MM.1S (cell line): ENCODE measurements around the gene MATN3.

Source experiments
- DNase-seq: peaks from one replicate; pipeline ENCODE4 v3.0.0-alpha.2; 2015
- H2AFZ ChIP-seq: fragments of 300-600 bp; sonication (generic); 2 replicates; pipeline ENCODE4 v1.6.0; 2016; ENCODE audit warnings: antibody characterized with exemption, low read length
- H3F3A ChIP-seq: fragments of 300-600 bp; sonication (generic); 2 replicates; pipeline ENCODE4 v1.6.1; 2016; ENCODE audit warnings: mild to moderate bottlenecking, antibody characterized with exemption, low read length, moderate library complexity, mixed read lengths; ENCODE audit not compliant: insufficient read depth
- H3K27ac ChIP-seq: fragments of 300-600 bp; sonication (generic); 2 replicates; pipeline ENCODE4 v1.5.1; 2016; ENCODE audit warnings: mild to moderate bottlenecking, low read length
- H3K27me3 ChIP-seq: fragments of 300-600 bp; sonication (generic); replicated peaks from 2 replicates; pipeline ENCODE4 v1.6.0; 2016; ENCODE audit warnings: low read length; ENCODE audit not compliant: insufficient read depth
- H3K36me3 ChIP-seq: fragments of 300-600 bp; sonication (generic); replicated peaks from 2 replicates; pipeline ENCODE4 v1.6.1; 2016; ENCODE audit warnings: mild to moderate bottlenecking, low read length, mixed read lengths; ENCODE audit not compliant: insufficient read depth
- H3K4me1 ChIP-seq: fragments of 300-600 bp; sonication (generic); 2 replicates; pipeline ENCODE4 v1.6.1; 2016; ENCODE audit warnings: low read length, mixed read lengths
- H3K4me2 ChIP-seq: fragments of 300-600 bp; sonication (generic); 2 replicates; pipeline ENCODE4 v1.6.0; 2016; ENCODE audit warnings: low read depth, low read length
- H3K4me3 ChIP-seq: fragments of 300-600 bp; sonication (generic); 2 replicates; pipeline ENCODE4 v1.5.1; 2016; ENCODE audit warnings: low read length, mixed read lengths
- H3K79me2 ChIP-seq: fragments of 300-600 bp; sonication (generic); 2 replicates; pipeline ENCODE4 v1.6.1; 2016; ENCODE audit warnings: mixed run types, low read length, mixed read lengths
- H3K9ac ChIP-seq: fragments of 300-600 bp; sonication (generic); 2 replicates; pipeline ENCODE4 v1.6.1; 2016; ENCODE audit warnings: low read length, mixed read lengths
- H3K9me2 ChIP-seq: fragments of 300-600 bp; sonication (generic); replicated peaks from 2 replicates; pipeline ENCODE4 v1.6.1; 2016; ENCODE audit warnings: mild to moderate bottlenecking, low read length, mixed read lengths; ENCODE audit not compliant: insufficient read depth
- H3K9me3 ChIP-seq: fragments of 300-600 bp; sonication (generic); replicated peaks from 2 replicates; pipeline ENCODE4 v1.6.1; 2016; ENCODE audit warnings: mild to moderate bottlenecking, low read length, mixed read lengths; ENCODE audit not compliant: insufficient read depth
- H4K20me1 ChIP-seq: fragments of 300-600 bp; sonication (generic); 2 replicates; pipeline ENCODE4 v1.6.1; 2016; ENCODE audit warnings: mild to moderate bottlenecking, low read length, moderate library complexity, mixed read lengths; ENCODE audit not compliant: insufficient read depth
- EZH2 ChIP-seq: fragments of 300-600 bp; sonication (generic); optimal IDR thresholded peaks from 2 replicates; pipeline ENCODE3; 2017; ENCODE audit warnings: low read depth, mild to moderate bottlenecking, antibody characterized with exemption, low read length, mixed read lengths
- EZH2phosphoT487 ChIP-seq: fragments of 300-600 bp; sonication (generic); IDR thresholded peaks from 2 replicates; pipeline ENCODE4 v1.6.1; 2018; ENCODE audit warnings: antibody characterized with exemption, low read length
- TF ChIP-seq, protein P1 (sequence below): fragments of 300-600 bp; sonication (generic); IDR thresholded peaks from 2 replicates; pipeline ENCODE4 v1.5.1; 2016; ENCODE audit warnings: antibody characterized with exemption, low read length, mixed read lengths

MATN3 gene

GRCh38 chr2:19973466-19973865 lies 39.0 kb downstream of the MATN3 start:
- no peaks in the 10 kb centered on the region for H3K79me2 ChIP-seq
- no peaks in the 10 kb centered on the region for H3K36me3 ChIP-seq
- no peak overlapping the region for H3K4me3 ChIP-seq
- no peak for TF ChIP-seq EZH2
- TF ChIP-seq, protein P1, sequence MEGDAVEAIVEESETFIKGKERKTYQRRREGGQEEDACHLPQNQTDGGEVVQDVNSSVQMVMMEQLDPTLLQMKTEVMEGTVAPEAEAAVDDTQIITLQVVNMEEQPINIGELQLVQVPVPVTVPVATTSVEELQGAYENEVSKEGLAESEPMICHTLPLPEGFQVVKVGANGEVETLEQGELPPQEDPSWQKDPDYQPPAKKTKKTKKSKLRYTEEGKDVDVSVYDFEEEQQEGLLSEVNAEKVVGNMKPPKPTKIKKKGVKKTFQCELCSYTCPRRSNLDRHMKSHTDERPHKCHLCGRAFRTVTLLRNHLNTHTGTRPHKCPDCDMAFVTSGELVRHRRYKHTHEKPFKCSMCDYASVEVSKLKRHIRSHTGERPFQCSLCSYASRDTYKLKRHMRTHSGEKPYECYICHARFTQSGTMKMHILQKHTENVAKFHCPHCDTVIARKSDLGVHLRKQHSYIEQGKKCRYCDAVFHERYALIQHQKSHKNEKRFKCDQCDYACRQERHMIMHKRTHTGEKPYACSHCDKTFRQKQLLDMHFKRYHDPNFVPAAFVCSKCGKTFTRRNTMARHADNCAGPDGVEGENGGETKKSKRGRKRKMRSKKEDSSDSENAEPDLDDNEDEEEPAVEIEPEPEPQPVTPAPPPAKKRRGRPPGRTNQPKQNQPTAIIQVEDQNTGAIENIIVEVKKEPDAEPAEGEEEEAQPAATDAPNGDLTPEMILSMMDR: no peak
- TF ChIP-seq EZH2phosphoT487: no peak
- no peaks in the 10 kb centered on the region for H3K27me3 ChIP-seq
- no peaks in the 10 kb centered on the region for H3F3A ChIP-seq
- no peak overlapping the region for H3K27ac ChIP-seq
- no peaks in the 10 kb centered on the region for H4K20me1 ChIP-seq
- H3K9me2 ChIP-seq: no peaks in the 10 kb centered on the region
- H3K9ac ChIP-seq: no peak overlapping the region
- H2AFZ ChIP-seq: no peak overlapping the region
- no peaks in the 10 kb centered on the region for H3K9me3 ChIP-seq
- DNase-seq: no peak
- H3K4me1 ChIP-seq: no peaks in the 10 kb centered on the region
- no peak overlapping the region for H3K4me2 ChIP-seq

GRCh38 chr2:19971691-19972090 lies 40.8 kb downstream of the MATN3 start:
- no peaks in the 10 kb centered on the region for H3K4me1 ChIP-seq
- H3K9ac ChIP-seq: no peak overlapping the region
- no peak overlapping the region for H3K4me3 ChIP-seq
- H3F3A ChIP-seq: no peaks in the 10 kb centered on the region
- no peaks in the 10 kb centered on the region for H3K36me3 ChIP-seq
- H3K9me3 ChIP-seq: no peaks in the 10 kb centered on the region
- H2AFZ ChIP-seq: no peak overlapping the region
- TF ChIP-seq EZH2 (no peak), EZH2phosphoT487 (no peak)
- TF ChIP-seq, protein P1: no peak
- no peaks in the 10 kb centered on the region for H3K79me2 ChIP-seq
- H3K4me2 ChIP-seq: no peak overlapping the region
- H4K20me1 ChIP-seq: no peaks in the 10 kb centered on the region
- no peak overlapping the region for H3K27ac ChIP-seq
- DNase-seq: no peak
- H3K9me2 ChIP-seq: no peaks in the 10 kb centered on the region
- no peaks in the 10 kb centered on the region for H3K27me3 ChIP-seq

DNA sequence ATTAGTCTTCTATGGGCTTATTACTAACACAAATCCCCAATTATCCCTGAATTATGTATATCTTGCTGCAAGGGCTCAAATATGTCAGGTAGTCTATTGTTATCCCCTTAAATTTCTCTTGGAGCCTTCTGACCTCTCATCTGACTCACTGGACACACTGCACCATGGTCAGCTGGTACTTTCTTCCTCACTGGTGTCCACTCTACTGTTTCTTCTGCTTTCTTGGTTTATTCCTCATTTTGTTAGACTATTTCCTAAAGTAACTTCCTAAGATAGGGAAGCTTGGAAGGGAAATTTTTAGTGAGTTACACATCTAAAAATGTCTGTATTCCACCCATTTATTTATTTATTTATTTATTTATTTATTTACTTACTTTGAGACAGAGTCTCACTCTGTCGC lies 49.1 kb downstream of the MATN3 start:
- H3K9me3 ChIP-seq: no peaks in the 10 kb centered on the region
- H2AFZ ChIP-seq: no peak overlapping the region
- H3K79me2 ChIP-seq: no peaks in the 10 kb centered on the region
- H3K36me3 ChIP-seq: no peaks in the 10 kb centered on the region
- no peak overlapping the region for H3K4me2 ChIP-seq
- H3K27ac ChIP-seq: no peak overlapping the region
- H3F3A ChIP-seq: no peaks in the 10 kb centered on the region
- no peak overlapping the region for H3K9ac ChIP-seq
- DNase-seq: no peak
- H3K4me1 ChIP-seq: no peaks in the 10 kb centered on the region
- TF ChIP-seq EZH2phosphoT487: no peak
- no peak for TF ChIP-seq EZH2
- TF ChIP-seq, protein P1: no peak
- no peaks in the 10 kb centered on the region for H3K27me3 ChIP-seq
- H4K20me1 ChIP-seq: no peaks in the 10 kb centered on the region
- no peak overlapping the region for H3K4me3 ChIP-seq
- no peaks in the 10 kb centered on the region for H3K9me2 ChIP-seq
